ENCODE results near the gene GLI2.

GLI2 gene

GRCh38 chr2:120711694-120712093 is 24.0 kb upstream of the GLI2 start:
- Histone ChIP-seq H3K36me3 (ENCODE audit: control insufficient read depth in 2 of 2, insufficient read depth in 1 of 2, low read length in 2 of 2) (no peaks in the 10 kb centered on the region), H3K4me1 (ENCODE audit: control insufficient read depth, insufficient read depth, low read length) (no peaks in the 10 kb centered on the region), H3K4me3 (ENCODE audit: low read depth, low read length) (no peak overlapping the region), H3K9me3 (ENCODE audit: control insufficient read depth, insufficient read depth, low read depth, low read length) (no peaks in the 10 kb centered on the region), H3K27ac (ENCODE audit: extremely low read depth, low read depth, low read length) (no peak overlapping the region)
- TF ChIP-seq ZNF837 (tag by site-specific recombination; IDR thresholded peaks at IDR 0.05): no peak
- TF ChIP-seq PRDM2 (tag by site-specific recombination; IDR thresholded peaks at IDR 0.05; ENCODE audit: borderline replicate concordance): no peak
- no peak for TF ChIP-seq ZNF677 (tag by site-specific recombination; IDR thresholded peaks at IDR 0.05)
- TF ChIP-seq ZNF707 (tag by site-specific recombination; IDR thresholded peaks at IDR 0.05): no peak
- no peak for TF ChIP-seq ZNF140 (tag by site-specific recombination; IDR thresholded peaks at IDR 0.05)
- no peak for TF ChIP-seq HOXA7 (CRISPR knock-in tag; IDR thresholded peaks at IDR 0.05; ENCODE audit: borderline replicate concordance)
- TF ChIP-seq HOXD13 (CRISPR knock-in tag; IDR thresholded peaks at IDR 0.05; ENCODE audit: borderline replicate concordance): no peak
- no peak for TF ChIP-seq GLI4 (tag by site-specific recombination; IDR thresholded peaks at IDR 0.05)
- no peak for TF ChIP-seq ZNF621 (tag by site-specific recombination; IDR thresholded peaks at IDR 0.05)
- no peak for TF ChIP-seq TRIM28 (IDR thresholded peaks at IDR 0.05; ENCODE audit: borderline replicate concordance, low read length)
- TF ChIP-seq ZNF239 (tag by site-specific recombination; IDR thresholded peaks at IDR 0.05): no peak
- TF ChIP-seq ZNF654 (tag by site-specific recombination; IDR thresholded peaks at IDR 0.05; ENCODE audit: low read depth): no peak
- no peak for TF ChIP-seq ZNF362 (tag by site-specific recombination; IDR thresholded peaks at IDR 0.05)
- TF ChIP-seq ZBTB48 (tag by site-specific recombination; IDR thresholded peaks at IDR 0.05): no peak
- TF ChIP-seq YY2 (tag by site-specific recombination; IDR thresholded peaks at IDR 0.05): no peak
- TF ChIP-seq ZNF555 (tag by site-specific recombination; conservative IDR thresholded peaks at IDR 0.05): no peak
- POLR2A ChIA-PET: interaction anchor here (1.4 kb wide), 1 partner anchor 26 kb away, joined by 4 read pairs; no protein-coding TSS in a partner anchor
- CTCF ChIA-PET: interaction anchor here (0.7 to 2.6 kb wide), 2 partner anchors 16 to 23 kb away, joined by 3 to 20 read pairs; no protein-coding TSS in a partner anchor

GRCh38 chr2:120712180-120712681 is 23.4 kb upstream of the GLI2 start:
- CTCF ChIA-PET: interaction anchor here (0.6 to 2.6 kb wide), 2 partner anchors 16 to 25 kb away, joined by 3 to 20 read pairs; no protein-coding TSS in a partner anchor

More at GRCh38 chr2:120712180-120712681, 23.4 kb upstream of the GLI2 start:
- H3K4me3 ChIP-seq (ENCODE audit: low read depth, low read length): no peak overlapping the region
- TF ChIP-seq ZNF558 (tag by site-specific recombination; IDR thresholded peaks at IDR 0.05) (no peak), EGR2 (tag by site-specific recombination; IDR thresholded peaks at IDR 0.05; ENCODE audit: low read depth) (peak; percentile 49; the same call in 1 of the 2 replicates), ZFHX2 (tag by site-specific recombination; conservative IDR thresholded peaks at IDR 0.05) (peak; percentile 49)
- H3K36me3 ChIP-seq (ENCODE audit: control insufficient read depth in 2 of 2, insufficient read depth in 1 of 2, low read length in 2 of 2): no peaks in the 10 kb centered on the region
- POLR2A ChIA-PET: no interaction called here
- no peaks in the 10 kb centered on the region for H3K9me3 ChIP-seq (ENCODE audit: control insufficient read depth, insufficient read depth, low read depth, low read length)
- no peak overlapping the region for H3K27ac ChIP-seq (ENCODE audit: extremely low read depth, low read depth, low read length)
- no peaks in the 10 kb centered on the region for H3K4me1 ChIP-seq (ENCODE audit: control insufficient read depth, insufficient read depth, low read length)
